Midbrain (tissue), 1 donor: ENCODE data around the gene FOXP1.

Experiments used
- DNase-seq: peaks from one replicate; lab custom pipeline; 2025; lab: John Stamatoyannopoulos, UW

FOXP1 gene

DNA sequence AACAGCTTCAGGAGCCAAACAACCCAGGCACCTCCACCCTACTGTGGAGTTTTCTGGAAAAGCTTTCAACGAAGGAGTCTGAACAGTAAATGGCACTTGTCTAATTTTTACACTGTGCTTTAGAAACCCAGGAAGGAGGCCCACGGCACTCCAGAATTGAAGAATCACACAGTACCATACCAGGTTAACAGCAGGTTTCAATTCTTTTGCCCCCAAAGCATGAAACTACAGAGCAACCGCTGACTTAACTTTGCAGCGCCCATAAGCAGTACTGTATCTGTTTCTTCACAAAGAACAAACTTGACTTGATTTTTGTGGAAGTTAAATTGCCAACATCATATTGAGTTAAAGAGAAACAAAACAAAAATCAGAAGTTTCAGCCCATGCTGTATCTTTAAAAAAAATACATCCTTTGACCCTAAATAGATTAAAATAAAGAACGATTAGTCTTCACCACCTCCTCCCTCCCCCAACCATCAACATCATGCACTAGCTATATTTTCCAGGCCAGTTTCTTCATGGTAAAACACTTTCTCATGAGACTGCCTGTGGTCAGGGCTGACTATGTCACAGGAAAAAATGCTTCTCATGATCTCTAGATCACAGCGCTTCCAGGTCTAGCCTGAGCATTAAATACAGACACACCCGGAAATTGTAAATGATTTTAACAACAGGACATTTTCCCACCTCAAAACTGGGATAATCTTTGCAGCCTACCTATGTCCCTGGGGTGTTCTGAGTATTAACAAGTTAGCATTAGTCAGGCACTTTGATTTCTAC is 456.3 kb downstream of the FOXP1 start:
- no peak for DNase-seq

GRCh38 chr3:71125738-71126137 is 457.8 kb downstream of the FOXP1 start:
- no peak for DNase-seq

- no peak for DNase-seq
Measured at GRCh38 chr3:71124048-71124447, 459.5 kb downstream of the FOXP1 start.

DNA sequence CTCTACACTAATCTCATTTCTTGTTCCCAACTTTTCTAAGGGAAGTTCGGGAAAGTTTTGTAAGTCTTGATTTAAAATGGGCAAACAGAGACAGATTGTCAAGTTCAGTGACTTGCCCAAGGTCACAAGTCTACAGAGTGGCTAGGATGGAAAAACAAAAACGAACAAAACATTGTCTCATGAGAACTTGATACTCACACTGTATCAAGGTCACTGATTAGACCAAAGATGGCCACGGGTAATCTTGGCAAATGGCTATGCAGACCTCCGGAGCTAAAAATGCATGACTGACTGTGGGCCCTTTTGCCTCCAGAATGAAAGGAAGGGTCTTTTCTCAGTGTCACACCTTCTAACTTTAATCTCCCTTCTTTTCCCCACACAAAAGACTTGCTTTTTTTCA is 460.9 kb downstream of the FOXP1 start:
- DNase-seq, result no peak

DNA sequence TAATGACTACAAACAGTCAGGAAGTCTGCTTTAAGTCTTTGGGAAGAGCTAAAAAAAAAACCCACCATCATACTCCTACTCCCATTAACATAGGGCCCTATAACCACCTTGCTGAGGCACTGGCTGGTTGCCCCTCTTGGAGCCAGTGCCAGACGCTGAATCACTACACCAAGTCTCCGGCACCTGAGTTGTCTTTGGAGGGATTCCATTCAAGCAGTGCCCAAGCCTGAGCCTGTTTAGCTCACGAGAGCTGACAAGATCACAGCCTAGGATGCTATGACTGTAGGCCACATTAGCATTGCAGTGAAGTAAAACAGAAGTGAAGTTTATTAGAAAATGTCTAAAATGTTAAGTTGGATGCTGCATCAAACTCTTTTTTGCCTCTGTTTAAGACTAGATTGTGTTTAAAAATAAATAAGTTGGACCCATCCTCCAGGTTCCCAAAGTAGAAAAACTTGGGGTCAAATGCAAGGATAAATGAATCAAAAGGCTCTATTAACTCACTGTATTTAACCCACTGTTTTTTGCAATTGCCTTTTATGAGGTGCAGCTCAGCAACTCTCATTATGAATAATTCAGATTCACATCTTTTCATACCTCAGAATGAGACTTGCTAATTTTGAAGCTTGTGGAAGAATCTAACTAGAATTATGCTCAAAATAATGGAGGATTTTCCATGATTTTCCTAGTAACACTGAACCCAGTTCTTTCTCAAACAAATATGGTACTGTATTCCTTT is 461.9 kb downstream of the FOXP1 start:
- DNase-seq, result no peak

DNA sequence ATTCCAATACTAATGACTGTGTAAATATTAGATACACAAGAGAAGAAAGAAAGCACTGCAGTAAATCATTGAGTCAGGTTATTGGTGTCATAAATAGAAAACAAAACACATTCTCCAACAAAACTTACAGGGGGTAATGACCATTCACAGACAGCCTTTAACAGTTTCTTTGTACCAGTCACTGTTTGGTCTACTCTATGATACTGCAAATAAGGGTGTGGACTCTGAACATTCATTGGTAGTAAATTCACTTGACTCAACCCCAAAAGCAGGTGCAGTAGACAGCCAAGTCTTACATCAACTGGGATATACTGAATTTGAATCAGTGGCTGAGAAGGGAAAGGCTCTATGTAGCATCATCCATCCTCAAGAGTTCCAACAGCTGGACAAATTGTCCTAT is 463.5 kb downstream of the FOXP1 start:
- DNase-seq, result no peak

- DNase-seq, result no peak
Measured at GRCh38 chr3:71119171-71119570, 464.4 kb downstream of the FOXP1 start.

GRCh38 chr3:71118436-71118835 is 465.1 kb downstream of the FOXP1 start:
- no peak for DNase-seq

DNA sequence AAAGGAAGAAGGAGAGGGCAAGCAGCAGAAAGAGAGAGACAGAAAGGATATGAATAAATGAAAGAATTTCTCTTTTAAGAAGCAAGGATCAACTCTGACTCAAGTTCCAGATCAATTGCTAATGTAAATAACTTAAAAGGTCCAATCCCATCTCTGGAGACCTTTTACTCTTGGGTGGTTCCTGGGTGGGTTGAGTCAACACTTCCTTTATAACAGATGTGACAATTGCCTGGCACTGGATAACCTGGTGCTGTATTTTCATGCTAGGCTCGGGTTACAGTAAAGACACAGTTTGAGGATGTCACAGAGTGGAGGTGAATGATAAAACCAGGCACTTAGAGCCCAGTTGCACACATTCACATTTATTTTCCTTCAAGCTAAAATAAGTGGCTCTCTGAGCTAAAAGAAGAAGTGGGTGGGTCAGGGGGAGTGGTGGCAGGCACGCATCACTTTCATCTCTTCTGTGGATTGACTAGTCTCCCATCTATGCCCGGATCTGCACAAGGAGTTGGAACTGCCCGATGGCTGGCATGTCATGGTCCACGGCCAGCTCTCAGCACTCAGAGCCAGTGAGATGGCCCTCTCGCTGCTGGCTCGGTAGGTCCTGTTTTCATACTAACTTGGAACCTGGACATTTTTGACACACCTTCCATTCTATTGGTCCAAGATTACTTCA is 465.8 kb downstream of the FOXP1 start:
- no peak for DNase-seq

DNA sequence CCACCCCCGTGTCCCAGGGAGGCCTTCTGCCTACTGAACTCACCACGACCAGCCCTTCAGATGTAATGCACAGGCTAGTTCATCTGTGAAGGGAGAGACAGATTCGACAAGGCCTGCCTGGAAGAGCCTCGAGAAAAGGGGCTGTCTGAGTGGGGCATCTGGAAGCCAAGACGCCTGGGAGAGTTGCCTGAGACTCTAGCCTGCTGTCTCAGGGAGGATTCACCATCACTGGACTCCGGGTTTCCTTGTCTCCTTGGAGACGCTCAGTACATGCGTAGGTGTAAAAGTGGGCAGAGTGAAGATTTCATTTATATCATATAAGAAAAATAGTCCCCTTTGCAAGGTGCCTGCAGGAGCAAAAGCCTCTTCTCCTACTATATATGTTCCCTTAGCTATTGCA is 468.9 kb downstream of the FOXP1 start:
- no peak for DNase-seq

DNA sequence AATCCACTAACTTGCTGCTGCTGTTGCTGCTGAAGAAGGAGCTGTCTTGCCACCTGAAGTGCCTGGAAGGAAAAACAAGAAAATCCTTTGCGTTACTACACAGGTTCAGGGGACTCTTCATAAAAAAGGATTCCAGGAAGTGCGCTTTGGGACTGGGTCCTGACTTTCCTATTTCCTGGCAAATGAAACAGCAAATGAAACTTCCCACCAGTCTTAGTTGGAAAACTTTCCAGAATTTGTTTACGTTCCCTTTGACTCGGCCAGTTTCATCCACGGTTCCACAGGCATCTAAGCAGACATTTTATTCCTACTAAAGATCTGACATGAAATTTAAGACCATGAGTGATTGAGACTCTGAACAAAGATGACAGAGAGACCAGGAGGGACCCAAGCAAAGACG is 471.0 kb downstream of the FOXP1 start:
- DNase-seq, result no peak

DNA sequence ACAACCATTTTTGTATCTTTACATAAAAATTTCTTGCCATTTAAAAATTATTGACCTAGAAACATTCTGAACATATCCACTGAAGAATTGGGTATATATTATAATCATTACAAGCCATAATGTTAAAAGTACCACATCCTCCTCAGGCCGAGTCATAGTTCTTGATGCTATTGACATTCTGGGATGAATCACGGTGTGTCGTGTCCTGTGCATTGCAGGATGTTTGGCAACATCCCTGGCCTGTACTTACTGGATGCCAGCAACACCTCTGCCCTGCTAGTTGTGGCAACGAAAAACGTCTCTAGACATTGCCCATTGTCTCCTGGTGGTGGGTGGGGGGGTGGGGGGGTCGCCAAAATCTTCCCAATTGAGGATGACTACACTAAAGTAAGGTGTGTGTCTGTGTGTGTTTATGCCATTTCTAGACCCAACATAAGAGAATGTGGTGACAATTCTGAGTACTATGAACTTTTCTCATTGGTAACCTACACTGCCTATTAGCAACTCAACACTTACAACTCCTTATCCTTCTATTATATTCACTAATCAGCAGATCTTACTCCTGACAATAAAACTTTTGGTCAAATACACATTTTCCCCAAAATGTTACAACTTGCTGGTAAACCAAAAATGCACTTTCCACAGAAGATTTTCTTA is 471.6 kb downstream of the FOXP1 start:
- DNase-seq, result no peak

GRCh38 chr3:71110385-71111222 is 472.9 kb downstream of the FOXP1 start:
- no peak for DNase-seq

DNA sequence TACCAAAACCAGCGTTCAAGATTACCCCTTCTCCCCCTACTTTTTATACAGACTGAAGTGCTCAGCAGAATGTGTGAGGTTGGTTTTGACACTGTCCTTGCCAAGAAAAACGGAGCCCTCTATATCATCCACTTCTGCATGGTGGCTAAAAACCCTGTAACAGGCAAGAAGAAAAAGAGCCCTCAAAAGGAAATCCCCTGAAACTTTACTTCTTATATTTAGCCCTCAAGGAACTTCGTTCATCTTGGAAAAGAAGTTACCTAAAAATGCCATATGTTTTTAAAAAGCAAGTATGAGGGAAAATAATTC is 473.6 kb downstream of the FOXP1 start:
- no peak for DNase-seq

GRCh38 chr3:71109241-71109976 is 474.1 kb downstream of the FOXP1 start:
- DNase-seq, result no peak

DNA sequence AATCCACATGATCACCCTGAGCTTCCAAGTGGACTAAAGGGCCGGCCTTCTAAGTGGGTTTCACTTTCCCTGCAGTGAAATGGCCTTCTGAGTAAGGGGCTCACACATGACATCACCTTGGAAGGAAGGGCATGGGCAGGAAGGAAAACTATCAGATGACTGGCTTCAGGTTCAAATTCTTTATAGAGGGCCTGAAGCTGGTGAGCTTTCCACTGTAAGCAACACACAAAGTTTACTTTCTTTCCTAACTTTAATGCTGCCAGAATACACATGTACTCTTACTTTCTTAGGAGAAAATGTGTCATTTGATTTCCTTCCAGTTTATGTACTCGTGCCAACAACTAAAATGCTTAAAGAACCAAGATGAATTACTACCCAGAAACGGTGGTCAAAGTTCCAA is 475.6 kb downstream of the FOXP1 start:
- DNase-seq, result no peak

GRCh38 chr3:71104976-71105375 is 478.6 kb downstream of the FOXP1 start:
- no peak for DNase-seq

- DNase-seq, result no peak
Measured at GRCh38 chr3:71104556-71104955, 479.0 kb downstream of the FOXP1 start.

GRCh38 chr3:71104121-71104541 is 479.4 kb downstream of the FOXP1 start:
- no peak for DNase-seq

DNA sequence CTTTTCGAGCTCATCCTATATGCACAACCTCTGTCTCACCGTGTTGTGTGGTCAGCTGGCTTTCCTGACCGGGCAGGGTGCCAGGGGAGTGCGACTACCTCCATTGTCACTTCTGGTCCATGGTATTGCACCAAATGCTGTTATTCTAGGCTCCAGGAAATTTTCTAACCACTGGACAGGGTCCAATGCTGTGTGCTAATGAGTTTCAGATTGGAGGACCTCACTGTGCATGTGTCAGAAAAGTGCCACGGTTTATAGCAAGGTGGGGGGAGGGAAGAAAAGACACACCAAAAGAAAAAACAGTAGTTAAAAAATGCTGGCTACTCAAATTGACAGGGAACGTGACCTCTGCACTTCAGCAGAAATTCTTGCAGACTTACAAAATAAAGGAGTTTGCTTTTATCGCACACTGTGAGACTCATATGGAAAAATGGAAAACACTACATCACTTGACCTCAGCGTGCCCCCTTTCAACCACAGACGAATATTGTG is 480.1 kb downstream of the FOXP1 start:
- DNase-seq, result no peak
